ENCODE measurements around the gene REPIN1.

Gene REPIN1

GRCh38 chr7:150337659-150338081 is 31.0 kb upstream of the REPIN1 start:
- no peak for DNase-seq

GRCh38 chr7:150338166-150338829 is 30.3 kb upstream of the REPIN1 start:
- no peak for DNase-seq

GRCh38 chr7:150339409-150339809 is 29.2 kb upstream of the REPIN1 start:
- no peak for DNase-seq

GRCh38 chr7:150340024-150340749 is 28.4 kb upstream of the REPIN1 start:
- no peak for DNase-seq

GRCh38 chr7:150340875-150341262 is 27.8 kb upstream of the REPIN1 start:
- DNase-seq, result no peak

GRCh38 chr7:150341263-150342120 is 27.1 kb upstream of the REPIN1 start, which contains the start of gene RARRES2:
Gene RARRES2, minus strand, starts transcription at chr7:150341629. Its CDS starts 1,020 bp downstream, at chr7:150340609.
- DNase-seq, result no peak

GRCh38 chr7:150342121-150342408 is 26.6 kb upstream of the REPIN1 start:
- no peak for DNase-seq

- no peak for DNase-seq
Observed at GRCh38 chr7:150343225-150343624, 25.4 kb upstream of the REPIN1 start.

GRCh38 chr7:150344299-150344698 is 24.3 kb upstream of the REPIN1 start:
- no peak for DNase-seq

- no peak for DNase-seq
Observed at GRCh38 chr7:150345012-150345411, 23.6 kb upstream of the REPIN1 start.

GRCh38 chr7:150346922-150347321 is 21.7 kb upstream of the REPIN1 start:
- no peak for DNase-seq

GRCh38 chr7:150351587-150352194 is 16.9 kb upstream of the REPIN1 start:
- DNase-seq, result no peak

- DNase-seq, result no peak
Observed at GRCh38 chr7:150355666-150356059, 13.0 kb upstream of the REPIN1 start.

GRCh38 chr7:150356265-150356897 is 12.2 kb upstream of the REPIN1 start:
- DNase-seq, result no peak

GRCh38 chr7:150357270-150357669 is 11.4 kb upstream of the REPIN1 start:
- DNase-seq, result no peak

- DNase-seq, result no peak
Observed at GRCh38 chr7:150357771-150358427, 10.7 kb upstream of the REPIN1 start.

GRCh38 chr7:150358433-150358832 is 10.2 kb upstream of the REPIN1 start:
- no peak for DNase-seq

- no peak for DNase-seq
Observed at GRCh38 chr7:150358988-150359621, 9.5 kb upstream of the REPIN1 start.

- DNase-seq, result no peak
Observed at GRCh38 chr7:150359622-150360362, 8.8 kb upstream of the REPIN1 start.

- no peak for DNase-seq
Observed at GRCh38 chr7:150360363-150361058, 8.1 kb upstream of the REPIN1 start.

All from SIG-M5 (cell line).